Gastroesophageal sphincter (tissue), 3 donors: ENCODE results near the gene CFAP68.

Experiments used
- POLR2A ChIP-seq, 2 donors: fragments of 450-650 bp; IDR thresholded peaks; one replicate each; pipeline ENCODE4 v1.6.1; 2017; ENCODE audit warnings: antibody characterized with exemption in 2 of 2, mild to moderate bottlenecking in 2 of 2, moderate library complexity in 1 of 2
- TF ChIP-seq, protein P1 (sequence below), 4 experiments: fragments of 200-600 bp in 2 of 4; fragments of 450-650 bp in 2 of 4; sonication (generic) in 1 of 4; IDR thresholded peaks; one replicate each; pipeline ENCODE4 v1.5.1; 2017 to 2019; ENCODE audit warnings: antibody characterized with exemption in 4 of 4, mild to moderate bottlenecking in 2 of 4, moderate library complexity in 2 of 4

- TF ChIP-seq, protein P1, sequence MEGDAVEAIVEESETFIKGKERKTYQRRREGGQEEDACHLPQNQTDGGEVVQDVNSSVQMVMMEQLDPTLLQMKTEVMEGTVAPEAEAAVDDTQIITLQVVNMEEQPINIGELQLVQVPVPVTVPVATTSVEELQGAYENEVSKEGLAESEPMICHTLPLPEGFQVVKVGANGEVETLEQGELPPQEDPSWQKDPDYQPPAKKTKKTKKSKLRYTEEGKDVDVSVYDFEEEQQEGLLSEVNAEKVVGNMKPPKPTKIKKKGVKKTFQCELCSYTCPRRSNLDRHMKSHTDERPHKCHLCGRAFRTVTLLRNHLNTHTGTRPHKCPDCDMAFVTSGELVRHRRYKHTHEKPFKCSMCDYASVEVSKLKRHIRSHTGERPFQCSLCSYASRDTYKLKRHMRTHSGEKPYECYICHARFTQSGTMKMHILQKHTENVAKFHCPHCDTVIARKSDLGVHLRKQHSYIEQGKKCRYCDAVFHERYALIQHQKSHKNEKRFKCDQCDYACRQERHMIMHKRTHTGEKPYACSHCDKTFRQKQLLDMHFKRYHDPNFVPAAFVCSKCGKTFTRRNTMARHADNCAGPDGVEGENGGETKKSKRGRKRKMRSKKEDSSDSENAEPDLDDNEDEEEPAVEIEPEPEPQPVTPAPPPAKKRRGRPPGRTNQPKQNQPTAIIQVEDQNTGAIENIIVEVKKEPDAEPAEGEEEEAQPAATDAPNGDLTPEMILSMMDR (IDR thresholded peaks at IDR 0.05), result no peak
- no peak for TF ChIP-seq POLR2A (IDR thresholded peaks at IDR 0.05)
Measured at GRCh38 chr11:111846636-111847035, 32.7 kb upstream of the CFAP68 start.
